Vagina (tissue), 2 donors: ENCODE results near the gene NUDT8. TPM values are rescaled to one million over a fixed set of nuclear protein-coding genes. Genes with fewer than 3 reads are reported as not detected.

Source experiments
- DNase-seq, 2 donors: peaks; one replicate each; pipeline ENCODE4 v3.0.0-alpha.2; 2017; ENCODE audit errors: extremely low spot score in 2 of 2
- H3K27ac ChIP-seq: fragments of 200-600 bp; sonication (generic); one replicate; pipeline ENCODE4 v1.5.1; 2019
- H3K27me3 ChIP-seq: fragments of 200-600 bp; sonication (generic); one replicate; pipeline ENCODE4 v1.5.1; 2019
- H3K36me3 ChIP-seq, 2 donors: fragments of 200-600 bp; sonication (generic); one replicate each; pipeline ENCODE4 v1.5.1; 2017 to 2019
- H3K4me1 ChIP-seq: fragments of 200-600 bp; sonication (generic); one replicate; pipeline ENCODE4 v1.5.1; 2019
- H3K4me3 ChIP-seq, 2 donors: fragments of 200-600 bp; sonication (generic); 1 replicate in 1 of 2; 2 replicates in 1 of 2; pipeline ENCODE4 v1.5.1; 2016 to 2019
- H3K9me3 ChIP-seq: fragments of 200-600 bp; sonication (generic); one replicate; pipeline ENCODE4 v1.5.1; 2019
- POLR2A ChIP-seq, 2 donors: fragments of 450-650 bp; IDR thresholded peaks; one replicate each; pipeline ENCODE4 v1.6.1; 2017; ENCODE audit warnings: antibody characterized with exemption in 2 of 2, mild to moderate bottlenecking in 2 of 2, moderate library complexity in 2 of 2
- POLR2AphosphoS5 ChIP-seq, 2 donors: sonication (generic); formaldehyde crosslinking; IDR thresholded peaks; one replicate each; pipeline ENCODE4 v1.9.0; 2017; ENCODE audit warnings: antibody characterized with exemption in 2 of 2, mild to moderate bottlenecking in 2 of 2, low read depth in 1 of 2; ENCODE audit not compliant: insufficient read depth in 1 of 2
- intact Hi-C: fragments of 100-400 bp; cut with DNase I; formaldehyde crosslinking; loops from one replicate; pipeline ENCODE4 v1.15.1; 2023
- total RNA-seq: library from RNA; depleted of rRNA; stranded (reverse); fragments of >200 nt; gene quantifications from one replicate; pipeline ENCODE4 v1.2.3, GENCODE V29; 2016
- TF ChIP-seq, protein P1 (sequence below), 3 experiments: fragments of 450-650 bp in 2 of 3; fragments of 200-600 bp in 1 of 3; sonication (generic) in 1 of 3; IDR thresholded peaks; one replicate each; pipeline ENCODE4 v1.5.1; 2017 to 2019; ENCODE audit warnings: antibody characterized with exemption in 3 of 3, mild to moderate bottlenecking in 2 of 3, moderate library complexity in 2 of 3

NUDT8 gene
- total RNA-seq, 1 donor from 2014 or later: 23.8 TPM

DNA sequence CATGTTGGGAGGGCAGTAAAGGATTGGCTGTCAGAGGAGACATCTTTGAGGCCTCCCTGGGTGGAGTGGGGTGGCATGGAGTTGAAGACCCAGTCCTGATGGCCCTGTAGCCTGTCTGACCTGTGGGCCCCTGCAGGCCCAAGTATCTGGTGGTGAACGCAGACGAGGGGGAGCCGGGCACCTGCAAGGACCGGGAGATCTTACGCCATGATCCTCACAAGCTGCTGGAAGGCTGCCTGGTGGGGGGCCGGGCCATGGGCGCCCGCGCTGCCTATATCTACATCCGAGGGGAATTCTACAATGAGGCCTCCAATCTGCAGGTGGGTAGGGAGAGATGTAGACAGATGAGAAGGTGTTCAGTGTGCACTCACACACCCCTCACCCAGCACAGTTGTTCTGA is 20.4 kb downstream of the NUDT8 start:
- H3K27ac ChIP-seq: no peak overlapping the region
- no peaks in the 10 kb centered on the region for H3K9me3 ChIP-seq
- peaks cover 0 to 37% of the 10 kb centered on the region in 2 donors for H3K36me3 ChIP-seq
- intact Hi-C loops: no loop called here
- TF ChIP-seq POLR2AphosphoS5 (IDR thresholded peaks at IDR 0.05; ENCODE audit: insufficient read depth in 1 of 2, low read depth in 1 of 2) (no peak), POLR2A (IDR thresholded peaks at IDR 0.05) (no peak)
- TF ChIP-seq, protein P1, sequence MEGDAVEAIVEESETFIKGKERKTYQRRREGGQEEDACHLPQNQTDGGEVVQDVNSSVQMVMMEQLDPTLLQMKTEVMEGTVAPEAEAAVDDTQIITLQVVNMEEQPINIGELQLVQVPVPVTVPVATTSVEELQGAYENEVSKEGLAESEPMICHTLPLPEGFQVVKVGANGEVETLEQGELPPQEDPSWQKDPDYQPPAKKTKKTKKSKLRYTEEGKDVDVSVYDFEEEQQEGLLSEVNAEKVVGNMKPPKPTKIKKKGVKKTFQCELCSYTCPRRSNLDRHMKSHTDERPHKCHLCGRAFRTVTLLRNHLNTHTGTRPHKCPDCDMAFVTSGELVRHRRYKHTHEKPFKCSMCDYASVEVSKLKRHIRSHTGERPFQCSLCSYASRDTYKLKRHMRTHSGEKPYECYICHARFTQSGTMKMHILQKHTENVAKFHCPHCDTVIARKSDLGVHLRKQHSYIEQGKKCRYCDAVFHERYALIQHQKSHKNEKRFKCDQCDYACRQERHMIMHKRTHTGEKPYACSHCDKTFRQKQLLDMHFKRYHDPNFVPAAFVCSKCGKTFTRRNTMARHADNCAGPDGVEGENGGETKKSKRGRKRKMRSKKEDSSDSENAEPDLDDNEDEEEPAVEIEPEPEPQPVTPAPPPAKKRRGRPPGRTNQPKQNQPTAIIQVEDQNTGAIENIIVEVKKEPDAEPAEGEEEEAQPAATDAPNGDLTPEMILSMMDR (IDR thresholded peaks at IDR 0.05): no peak
- no peak for DNase-seq
- no peak overlapping the region for H3K4me3 ChIP-seq
- peaks cover 32% of the 10 kb centered on the region for H3K4me1 ChIP-seq
- H3K27me3 ChIP-seq: no peaks in the 10 kb centered on the region

DNA sequence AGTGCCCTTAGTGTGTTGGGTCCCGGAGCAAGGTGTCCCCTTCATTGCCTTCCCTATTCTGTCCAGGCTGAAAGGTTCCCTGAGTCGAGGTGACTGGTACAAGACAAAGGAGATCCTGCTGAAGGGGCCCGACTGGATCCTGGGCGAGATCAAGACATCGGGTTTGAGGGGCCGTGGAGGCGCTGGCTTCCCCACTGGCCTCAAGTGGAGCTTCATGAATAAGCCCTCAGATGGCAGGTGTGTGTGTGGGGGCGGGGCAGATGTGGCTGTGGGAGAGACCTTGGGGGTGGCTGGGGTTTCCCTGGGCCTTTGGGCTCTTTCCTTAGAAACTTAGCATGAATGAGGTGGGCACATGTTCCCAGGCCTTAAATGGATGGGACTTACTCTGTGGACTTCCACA is 21.3 kb downstream of the NUDT8 start:
- peaks cover 24% of the 10 kb centered on the region for H3K4me1 ChIP-seq
- no peaks in the 10 kb centered on the region for H3K27me3 ChIP-seq
- H3K9me3 ChIP-seq: no peaks in the 10 kb centered on the region
- H3K4me3 ChIP-seq: no peak overlapping the region
- H3K27ac ChIP-seq: no peak overlapping the region
- peaks cover 0 to 37% of the 10 kb centered on the region in 2 donors for H3K36me3 ChIP-seq
- DNase-seq: no peak
- intact Hi-C loops: no loop called here
- TF ChIP-seq POLR2A (IDR thresholded peaks at IDR 0.05): no peak
- TF ChIP-seq POLR2AphosphoS5 (IDR thresholded peaks at IDR 0.05; ENCODE audit: insufficient read depth in 1 of 2, low read depth in 1 of 2): no peak
- TF ChIP-seq, protein P1 (IDR thresholded peaks at IDR 0.05): no peak

DNA sequence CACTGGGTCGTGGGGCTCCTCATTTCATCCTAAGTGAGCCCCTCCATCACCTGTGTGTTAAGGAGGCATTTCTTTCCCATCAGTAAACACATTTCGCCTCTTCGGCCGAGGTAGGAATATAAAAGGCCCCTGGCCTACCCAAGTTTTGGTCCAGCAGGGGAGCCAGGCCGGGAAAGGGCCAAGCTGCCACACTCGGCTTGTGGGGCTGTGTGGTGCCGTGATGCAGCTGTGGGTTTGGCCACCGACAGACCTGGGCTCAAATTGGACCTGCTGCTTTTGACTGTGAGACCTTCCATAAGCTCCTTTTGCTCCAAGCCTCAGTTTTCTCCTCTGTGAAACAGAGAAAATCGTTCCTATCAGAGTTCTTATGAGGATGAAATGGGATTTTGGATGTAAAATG is 22.2 kb downstream of the NUDT8 start:
- intact Hi-C loops: no loop called here
- H3K36me3 ChIP-seq: peaks cover 0 to 36% of the 10 kb centered on the region in 2 donors
- no peak for TF ChIP-seq POLR2A (IDR thresholded peaks at IDR 0.05)
- TF ChIP-seq, protein P1 (IDR thresholded peaks at IDR 0.05): no peak
- no peak for TF ChIP-seq POLR2AphosphoS5 (IDR thresholded peaks at IDR 0.05; ENCODE audit: insufficient read depth in 1 of 2, low read depth in 1 of 2)

DNA sequence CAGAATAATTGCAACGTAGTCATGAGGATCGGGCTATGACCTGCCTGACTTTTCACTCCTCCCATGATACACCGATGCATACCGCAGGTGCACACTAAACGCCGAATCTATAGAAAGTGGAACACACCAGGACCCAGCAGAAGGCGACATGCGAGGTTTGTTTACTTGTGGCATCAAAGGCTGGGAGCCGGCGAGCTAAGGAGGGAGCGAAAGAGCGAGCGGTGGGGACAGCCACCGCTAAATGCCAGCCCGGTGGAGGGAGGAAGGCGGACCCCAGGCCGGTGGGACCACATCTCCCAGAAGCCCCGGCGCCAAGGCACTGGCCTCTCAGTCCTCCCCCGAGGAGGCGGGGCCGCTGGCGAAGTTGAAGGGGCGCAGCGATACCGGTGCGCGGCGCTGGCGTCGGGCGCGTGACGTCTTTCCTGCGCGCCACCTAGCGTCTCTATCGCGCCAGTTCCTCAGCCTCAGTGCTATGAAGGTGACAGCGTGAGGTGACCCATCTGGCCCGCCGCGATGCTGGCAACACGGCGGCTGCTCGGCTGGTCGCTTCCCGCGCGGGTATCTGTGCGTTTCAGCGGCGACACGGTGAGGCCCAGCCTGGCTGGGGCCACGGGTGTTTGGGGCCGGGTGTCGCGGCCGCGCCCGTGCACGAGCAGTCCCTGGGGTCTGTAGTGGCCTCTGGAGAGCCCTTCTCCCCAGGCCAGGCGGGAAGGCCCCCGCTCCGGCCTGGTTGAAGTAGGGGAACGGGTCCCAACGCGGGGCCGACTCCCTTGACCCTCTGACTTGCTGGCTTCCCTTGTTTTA is 23.0 kb downstream of the NUDT8 start, which contains the start of gene NDUFV1:
TSS of gene NDUFV1 (plus strand) at position 445 of the 804 bp plus-strand sequence. CDS start at position 514, 69 bp downstream.
- peak in 1 of 2 donors; percentile 12 for TF ChIP-seq POLR2A (IDR thresholded peaks at IDR 0.05)
- TF ChIP-seq, protein P1 (IDR thresholded peaks at IDR 0.05): peak; percentile 65 to 84 (median 67)
- peak; percentile 90 to 97 for TF ChIP-seq POLR2AphosphoS5 (IDR thresholded peaks at IDR 0.05; ENCODE audit: insufficient read depth in 1 of 2, low read depth in 1 of 2)
- no peak for DNase-seq
- Histone ChIP-seq H3K27ac (peak within 1 kb of the TSS; percentile 71), H3K9me3 (no peaks in the 10 kb centered on the region), H3K4me3 (peak within 1 kb of the TSS; percentile 76 to 94), H3K27me3 (no peaks in the 10 kb centered on the region), H3K36me3 (peaks cover 0 to 28% of the 10 kb centered on the region in 2 donors), H3K4me1 (peaks cover 22% of the 10 kb centered on the region)
- intact Hi-C loops: no loop called here

More for the DNA sequence above, 22.2 kb downstream of the NUDT8 start:
- no peak for DNase-seq
- H3K9me3 ChIP-seq: no peaks in the 10 kb centered on the region
- H3K27ac ChIP-seq: peak overlapping the region; percentile 71
- no peaks in the 10 kb centered on the region for H3K27me3 ChIP-seq
- peak overlapping the region; percentile 76 to 94 for H3K4me3 ChIP-seq
- peaks cover 22% of the 10 kb centered on the region for H3K4me1 ChIP-seq

DNA sequence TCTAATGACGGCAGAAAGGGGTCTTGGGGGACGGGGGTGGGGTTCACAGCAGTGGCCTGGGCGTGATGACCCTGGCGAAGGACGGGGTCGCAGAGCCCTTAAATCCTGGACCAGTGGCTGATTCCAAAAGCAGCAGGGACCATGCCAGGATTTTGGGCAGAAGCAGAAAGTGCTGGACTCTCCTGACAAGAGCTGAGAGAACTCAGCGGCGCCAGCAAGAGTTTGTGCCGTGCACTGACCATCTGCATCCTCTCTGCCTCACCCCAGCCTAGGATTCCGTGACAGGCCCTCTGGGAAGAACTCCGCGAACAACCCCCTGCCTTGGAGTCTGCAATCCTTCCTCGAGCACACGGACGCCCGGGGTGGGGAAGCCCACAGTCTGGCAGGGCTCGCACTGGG is 23.6 kb downstream of the NUDT8 start:
- intact Hi-C loops: no loop called here
- no peak for DNase-seq
- Histone ChIP-seq H3K36me3 (peaks cover 0 to 21% of the 10 kb centered on the region in 2 donors), H3K27ac (peak overlapping the region; percentile 71), H3K9me3 (no peaks in the 10 kb centered on the region), H3K4me3 (peak overlapping the region; percentile 76 to 94), H3K4me1 (peaks cover 22% of the 10 kb centered on the region), H3K27me3 (no peaks in the 10 kb centered on the region)
- TF ChIP-seq POLR2A (IDR thresholded peaks at IDR 0.05): no peak
- TF ChIP-seq, protein P1 (IDR thresholded peaks at IDR 0.05): no peak
- TF ChIP-seq POLR2AphosphoS5 (IDR thresholded peaks at IDR 0.05; ENCODE audit: insufficient read depth in 1 of 2, low read depth in 1 of 2): no peak
